ENCODE data around the gene PCDH9.
"Not testable (repeated sequence)": the region's sequence is repeated elsewhere in the genome, so short reads cannot be mapped to it uniquely, and the experiment has no call there.

Gene PCDH9

GRCh38 chr13:66809485-66809884, 420.7 kb downstream of the PCDH9 start:
- DNase-seq: no peak

GRCh38 chr13:66807251-66807650, 422.9 kb downstream of the PCDH9 start:
- no peak for DNase-seq

GRCh38 chr13:66805657-66806056, 424.5 kb downstream of the PCDH9 start:
- DNase-seq: no peak

GRCh38 chr13:66803808-66804456, 426.2 kb downstream of the PCDH9 start:
- no peak for DNase-seq

- no peak for DNase-seq
Observed at GRCh38 chr13:66803013-66803807, 426.9 kb downstream of the PCDH9 start.

- DNase-seq: no peak
Observed at GRCh38 chr13:66795636-66796035, 434.5 kb downstream of the PCDH9 start.

- no peak for DNase-seq
Observed at GRCh38 chr13:66794340-66795031, 435.6 kb downstream of the PCDH9 start.

GRCh38 chr13:66790861-66791260, 439.3 kb downstream of the PCDH9 start:
- DNase-seq: no peak

GRCh38 chr13:66781241-66781640, 448.9 kb downstream of the PCDH9 start:
- no peak for DNase-seq

GRCh38 chr13:66780814-66781213, 449.3 kb downstream of the PCDH9 start:
- no peak for DNase-seq

- DNase-seq: no peak
Observed at GRCh38 chr13:66778461-66778860, 451.7 kb downstream of the PCDH9 start.

- no peak for DNase-seq
Observed at GRCh38 chr13:66775196-66775595, 454.9 kb downstream of the PCDH9 start.

GRCh38 chr13:66774046-66774445, 456.1 kb downstream of the PCDH9 start:
- DNase-seq: no peak

- no peak for DNase-seq
Observed at GRCh38 chr13:66765559-66765958, 464.6 kb downstream of the PCDH9 start.

GRCh38 chr13:66760678-66761077, 469.5 kb downstream of the PCDH9 start:
- not testable (repeated sequence) for DNase-seq

- no peak for DNase-seq
Observed at GRCh38 chr13:66759919-66760318, 470.2 kb downstream of the PCDH9 start.

GRCh38 chr13:66751691-66752090, 478.4 kb downstream of the PCDH9 start:
- no peak for DNase-seq

- DNase-seq: no peak
Observed at GRCh38 chr13:66748712-66749111, 481.4 kb downstream of the PCDH9 start.

GRCh38 chr13:66745307-66745706, 484.8 kb downstream of the PCDH9 start:
- no peak for DNase-seq

- DNase-seq: no peak
Observed at GRCh38 chr13:66723576-66723975, 506.6 kb downstream of the PCDH9 start.

- no peak for DNase-seq
Observed at GRCh38 chr13:66716538-66716937, 513.6 kb downstream of the PCDH9 start.

- DNase-seq: no peak
Observed at GRCh38 chr13:66714795-66715194, 515.3 kb downstream of the PCDH9 start.

- no peak for DNase-seq
Observed at GRCh38 chr13:66704110-66704509, 526.0 kb downstream of the PCDH9 start.

- no peak for DNase-seq
Observed at GRCh38 chr13:66703597-66703996, 526.5 kb downstream of the PCDH9 start.

All from NCI-H510A (cell line).